Upper lobe of left lung (tissue), 4 donors: ENCODE data around the gene THRAP3.

Experiments used
- POLR2AphosphoS5 ChIP-seq, 2 donors: sonication (generic); formaldehyde crosslinking; IDR thresholded peaks; one replicate each; pipeline ENCODE4 v1.5.1; 2017; ENCODE audit warnings: antibody characterized with exemption in 2 of 2
- TF ChIP-seq, protein P1 (sequence below), 6 experiments: fragments of 450-650 bp in 4 of 6; fragments of 200-600 bp in 2 of 6; sonication (generic) in 2 of 6; IDR thresholded peaks; one replicate each; pipeline ENCODE4 v1.5.1; 2016 to 2019; ENCODE audit warnings: antibody characterized with exemption in 6 of 6

DNA sequence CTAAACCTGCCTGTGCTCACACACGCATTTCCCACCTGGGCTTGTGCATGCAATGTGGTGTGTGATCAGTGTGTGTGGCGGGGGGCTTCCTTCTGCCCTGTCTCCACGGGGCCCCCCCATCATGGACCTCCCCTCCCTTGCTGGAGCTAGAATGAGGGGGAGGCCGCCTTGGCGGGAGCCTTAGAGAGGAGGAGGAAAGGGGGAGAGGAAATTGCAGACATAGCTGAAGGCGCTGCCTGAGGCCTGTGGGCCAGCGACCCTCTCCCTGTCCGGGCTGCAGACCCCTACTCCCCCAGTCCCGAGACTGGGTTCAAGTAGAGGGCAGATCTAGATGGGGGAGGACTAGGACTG is 100.1 kb downstream of the THRAP3 start:
- no peak for TF ChIP-seq POLR2AphosphoS5 (IDR thresholded peaks at IDR 0.05)
- TF ChIP-seq, protein P1, sequence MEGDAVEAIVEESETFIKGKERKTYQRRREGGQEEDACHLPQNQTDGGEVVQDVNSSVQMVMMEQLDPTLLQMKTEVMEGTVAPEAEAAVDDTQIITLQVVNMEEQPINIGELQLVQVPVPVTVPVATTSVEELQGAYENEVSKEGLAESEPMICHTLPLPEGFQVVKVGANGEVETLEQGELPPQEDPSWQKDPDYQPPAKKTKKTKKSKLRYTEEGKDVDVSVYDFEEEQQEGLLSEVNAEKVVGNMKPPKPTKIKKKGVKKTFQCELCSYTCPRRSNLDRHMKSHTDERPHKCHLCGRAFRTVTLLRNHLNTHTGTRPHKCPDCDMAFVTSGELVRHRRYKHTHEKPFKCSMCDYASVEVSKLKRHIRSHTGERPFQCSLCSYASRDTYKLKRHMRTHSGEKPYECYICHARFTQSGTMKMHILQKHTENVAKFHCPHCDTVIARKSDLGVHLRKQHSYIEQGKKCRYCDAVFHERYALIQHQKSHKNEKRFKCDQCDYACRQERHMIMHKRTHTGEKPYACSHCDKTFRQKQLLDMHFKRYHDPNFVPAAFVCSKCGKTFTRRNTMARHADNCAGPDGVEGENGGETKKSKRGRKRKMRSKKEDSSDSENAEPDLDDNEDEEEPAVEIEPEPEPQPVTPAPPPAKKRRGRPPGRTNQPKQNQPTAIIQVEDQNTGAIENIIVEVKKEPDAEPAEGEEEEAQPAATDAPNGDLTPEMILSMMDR (IDR thresholded peaks at IDR 0.05), result no peak
